GM10847 (cell line): ENCODE results near the gene SPARCL1.

Experiments used
- POLR2A ChIP-seq: IDR thresholded peaks from 2 replicates; pipeline ENCODE4 v1.6.1; 2011; ENCODE audit not compliant: insufficient read length; ENCODE audit errors: extremely low read depth

The SPARCL1 gene

GRCh38 chr4:87497159-87497558, 32.0 kb downstream of the SPARCL1 start:
- no peak for TF ChIP-seq POLR2A

GRCh38 chr4:87493115-87493514, 36.1 kb downstream of the SPARCL1 start:
- no peak for TF ChIP-seq POLR2A

DNA sequence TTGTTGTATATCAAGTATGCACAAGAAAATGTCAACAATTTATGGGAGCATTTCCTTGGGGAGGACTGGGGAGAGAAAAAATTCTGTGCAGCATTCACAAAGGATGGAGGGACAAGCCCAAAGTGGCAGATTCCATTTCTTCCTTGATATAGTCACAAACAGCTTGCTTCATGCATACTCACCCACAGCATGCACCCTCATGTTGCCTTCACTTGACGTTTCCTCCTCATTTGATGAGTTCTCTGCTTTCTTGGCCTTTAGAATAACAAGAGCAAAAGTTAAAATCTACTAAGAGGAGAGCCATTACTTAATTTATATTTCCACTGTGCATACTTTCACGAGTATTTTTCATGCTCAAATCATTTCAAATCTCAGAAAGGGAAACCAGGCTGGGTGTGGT, 37.7 kb downstream of the SPARCL1 start:
- no peak for TF ChIP-seq POLR2A

- no peak for TF ChIP-seq POLR2A
Observed at GRCh38 chr4:87490664-87491369, 38.4 kb downstream of the SPARCL1 start.

- TF ChIP-seq POLR2A: no peak
Observed at GRCh38 chr4:87489678-87490077, 39.5 kb downstream of the SPARCL1 start.

DNA sequence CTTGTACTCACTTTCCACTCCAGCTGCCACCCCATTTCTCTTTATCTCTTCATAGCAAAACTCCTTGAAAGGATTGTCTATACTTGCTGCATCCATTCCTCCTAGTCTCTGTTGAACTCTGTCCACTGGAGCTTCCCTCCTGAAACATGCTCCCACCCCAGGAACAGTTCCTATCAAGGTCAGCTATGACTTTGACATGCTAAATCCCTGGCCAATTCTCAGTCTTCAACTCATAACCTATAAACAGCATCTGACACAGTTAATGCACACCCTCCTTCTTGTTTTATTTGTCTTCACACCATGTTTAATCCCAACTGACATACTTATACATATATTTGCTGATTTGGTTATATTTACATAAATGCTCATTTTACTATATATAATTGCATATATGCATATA, 47.8 kb downstream of the SPARCL1 start:
- TF ChIP-seq POLR2A: no peak

GRCh38 chr4:87478732-87479250, 50.4 kb downstream of the SPARCL1 start:
- no peak for TF ChIP-seq POLR2A

DNA sequence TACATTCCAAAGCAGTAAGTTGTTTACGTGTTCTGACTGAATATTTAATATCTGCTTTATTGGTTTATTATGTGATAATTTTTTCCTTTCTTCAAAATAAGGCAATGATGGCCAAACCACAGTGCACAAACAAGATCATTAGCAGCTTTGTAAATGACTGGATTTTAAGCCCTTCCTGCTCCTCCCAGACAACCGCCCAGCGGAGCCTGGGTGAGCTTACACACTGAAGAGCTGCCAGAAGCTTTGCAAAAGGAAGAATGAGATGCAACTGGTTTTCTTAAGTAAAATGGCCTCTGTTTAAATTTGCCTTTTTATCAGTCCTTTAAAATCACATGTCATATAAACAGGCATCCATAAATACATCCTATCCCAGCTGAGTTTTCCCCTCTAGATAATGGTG, 52.2 kb downstream of the SPARCL1 start:
- no peak for TF ChIP-seq POLR2A

DNA sequence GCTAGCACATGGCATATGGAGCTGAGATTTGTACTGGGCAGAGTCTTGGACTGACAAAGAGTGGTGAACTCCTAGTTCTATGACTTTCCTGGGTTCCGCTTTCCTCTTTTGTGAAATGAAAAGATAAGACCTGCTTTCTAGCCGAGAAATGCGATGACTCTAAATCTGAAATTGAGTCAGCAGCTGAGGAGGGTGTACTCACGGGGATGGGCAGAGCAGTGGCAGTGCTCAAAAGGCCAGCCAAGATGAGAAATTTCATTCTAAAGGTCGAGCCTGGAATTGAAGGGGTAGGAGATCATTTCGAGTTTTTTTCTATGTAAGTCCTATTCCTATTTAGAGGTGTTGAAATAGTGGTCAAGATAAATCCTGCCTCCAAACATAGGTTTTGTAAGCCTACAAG, 59.8 kb downstream of the SPARCL1 start:
- TF ChIP-seq POLR2A: no peak

DNA sequence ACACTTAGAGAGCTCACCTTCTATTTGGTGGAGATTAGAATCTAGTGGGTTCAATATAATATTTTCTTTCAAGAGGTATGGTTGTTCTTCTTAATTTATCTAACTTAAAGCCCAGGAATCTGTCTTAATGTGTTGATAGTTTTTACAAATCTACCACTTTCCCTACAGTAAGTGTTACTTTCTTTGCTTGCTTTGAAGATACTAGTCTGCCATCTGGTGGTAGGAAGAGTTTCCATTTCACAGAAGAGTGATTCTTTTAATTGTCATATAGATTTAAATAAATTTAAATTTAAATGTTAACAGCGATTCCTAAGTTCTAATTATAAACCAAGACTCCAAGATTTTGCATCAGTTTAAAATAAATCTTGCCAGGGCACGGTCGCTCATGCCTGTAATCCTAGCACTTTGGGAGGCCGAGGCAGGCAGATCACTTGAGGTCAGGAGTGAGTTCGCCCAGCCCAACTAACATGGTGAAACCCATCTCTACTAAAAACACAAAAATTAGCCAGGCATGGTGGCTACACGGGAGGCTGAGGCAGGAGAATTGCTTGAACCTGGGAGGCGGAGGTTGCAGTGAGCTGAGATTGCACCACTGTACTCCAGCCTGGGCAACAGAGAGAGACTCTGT, 63.3 kb downstream of the SPARCL1 start:
- TF ChIP-seq POLR2A: no peak

DNA sequence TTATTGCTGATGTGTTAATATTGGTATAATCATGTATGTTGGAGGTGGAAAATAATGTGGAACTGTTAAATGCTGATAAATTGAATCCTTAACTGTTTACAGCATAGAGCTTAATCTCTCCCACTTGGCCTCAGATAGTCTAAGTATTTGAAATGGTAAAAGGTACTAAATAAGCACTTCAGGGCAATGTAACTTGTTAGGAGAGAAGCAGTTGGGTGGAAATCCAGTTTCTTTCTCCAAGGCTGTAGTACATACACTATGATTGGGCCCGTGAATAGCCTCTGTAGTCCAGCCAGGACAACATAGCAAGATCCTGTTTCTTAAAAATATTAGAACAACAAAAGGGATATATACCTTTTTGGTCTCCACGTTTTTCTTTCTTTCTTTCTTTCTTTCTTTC, 67.1 kb downstream of the SPARCL1 start:
- TF ChIP-seq POLR2A: no peak

DNA sequence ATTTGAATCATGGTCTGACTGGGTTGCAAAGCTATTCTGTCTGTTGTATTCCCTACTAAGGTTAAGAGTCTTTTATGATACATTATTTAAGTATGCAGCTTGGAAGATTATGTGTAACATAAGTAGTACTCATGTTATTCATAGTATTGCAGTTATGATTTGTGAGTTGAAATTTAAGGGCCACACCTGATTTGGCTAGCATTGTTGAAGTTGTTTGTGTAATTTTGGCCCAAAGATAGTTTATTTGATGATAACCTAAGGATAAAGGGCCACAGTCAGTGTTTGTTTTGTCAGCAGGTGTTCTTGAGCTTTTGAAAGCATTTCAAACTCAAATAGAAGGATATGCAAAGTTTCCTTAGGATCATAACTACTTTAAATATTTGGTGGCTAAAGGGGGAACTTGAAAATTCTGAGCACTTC, 67.9 kb downstream of the SPARCL1 start:
- TF ChIP-seq POLR2A: no peak

DNA sequence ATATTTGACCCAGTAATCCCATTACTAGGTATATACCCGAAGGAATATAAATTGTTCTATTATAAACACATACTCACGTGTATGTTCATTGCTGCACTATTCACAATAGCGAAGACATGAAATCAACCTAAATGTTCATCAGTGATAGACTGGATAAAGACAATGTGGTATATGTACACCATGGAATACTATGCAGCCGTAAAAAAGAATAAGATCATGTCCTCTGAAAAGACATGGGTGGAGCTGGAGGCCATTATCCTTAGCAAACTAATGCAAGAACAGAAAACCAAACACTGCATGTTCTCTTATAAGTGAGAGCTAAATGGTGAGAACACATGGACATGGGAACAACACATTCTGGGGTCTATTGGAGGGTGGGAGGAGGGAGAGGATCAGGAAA, 70.3 kb downstream of the SPARCL1 start:
- TF ChIP-seq POLR2A: no peak

GRCh38 chr4:87451537-87451936, 77.6 kb downstream of the SPARCL1 start:
- TF ChIP-seq POLR2A: no peak

DNA sequence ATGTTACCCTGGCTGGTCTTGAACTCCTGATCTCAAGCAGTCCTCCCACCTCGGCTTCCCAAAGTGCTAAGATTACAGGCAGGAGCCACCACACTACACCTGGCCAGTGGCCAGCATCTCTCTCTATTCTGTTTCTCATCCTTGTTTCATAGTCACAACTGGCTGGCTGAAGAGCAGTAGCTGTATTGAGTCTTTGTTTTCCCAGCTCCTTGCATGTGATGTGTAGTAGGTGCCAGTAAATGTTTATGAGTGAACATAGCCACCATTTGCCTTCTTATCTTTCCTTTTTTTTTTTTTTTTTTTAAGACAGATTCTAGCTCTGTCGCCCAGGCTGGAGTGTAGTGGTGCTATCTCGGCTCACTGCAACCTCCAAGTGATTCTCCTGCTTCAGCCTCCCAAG, 83.2 kb downstream of the SPARCL1 start:
- TF ChIP-seq POLR2A: no peak

DNA sequence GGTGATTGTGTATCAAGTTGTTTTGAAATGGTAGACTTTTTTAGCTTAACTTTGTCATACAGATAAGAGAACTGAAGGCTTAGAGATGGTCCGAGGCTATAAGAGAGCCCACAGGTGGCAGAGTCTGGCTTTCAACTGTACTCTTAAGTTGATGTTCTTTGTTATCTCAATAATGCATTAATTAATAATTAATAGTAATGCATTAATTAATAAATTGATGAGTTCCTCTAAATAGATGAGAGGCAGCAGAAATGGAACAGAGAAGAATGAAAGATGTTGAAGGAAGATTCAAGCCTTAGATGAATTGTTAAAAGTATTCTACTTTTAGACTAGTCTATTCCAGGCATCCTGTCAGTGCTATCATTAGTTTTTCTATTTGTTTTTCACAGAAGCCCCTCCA, 84.4 kb downstream of the SPARCL1 start:
- TF ChIP-seq POLR2A: no peak

DNA sequence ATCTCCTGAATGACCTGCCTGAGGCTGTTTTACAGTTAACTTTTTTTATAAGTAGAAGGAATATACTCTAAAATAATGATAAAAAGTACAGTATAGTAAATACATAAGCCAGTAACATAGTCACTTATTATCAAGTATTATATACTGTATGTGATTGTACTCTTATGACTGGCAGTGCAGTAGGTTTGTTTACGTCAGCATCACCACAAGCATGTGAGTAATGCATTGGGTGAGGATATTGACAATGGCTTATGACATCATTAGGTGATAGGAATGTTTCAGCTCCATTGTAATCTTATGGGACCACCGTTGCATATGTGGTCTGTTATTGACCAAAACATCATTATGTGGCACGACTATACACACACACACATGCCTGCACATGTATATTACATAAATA, 86.3 kb downstream of the SPARCL1 start:
- no peak for TF ChIP-seq POLR2A
